Endodermal cell (in vitro differentiated cells): Measurements from ENCODE around the gene TSEN54. TPM values are rescaled to one million over a fixed set of nuclear protein-coding genes. Genes with fewer than 3 reads are reported as not detected.

Source experiments
- DNase-seq: peaks from one replicate; pipeline ENCODE4 v3.0.0-alpha.2; 2017
- H3K27ac ChIP-seq: 2 replicates; pipeline ENCODE4 v1.5.1; 2013; ENCODE audit warnings: mild to moderate bottlenecking, low read depth, low read length, moderate library complexity
- H3K27me3 ChIP-seq: 2 replicates; pipeline ENCODE4 v1.6.1; 2013; ENCODE audit warnings: mild to moderate bottlenecking, low read length, moderate library complexity; ENCODE audit not compliant: insufficient read depth, control insufficient read depth, poor library complexity, severe bottlenecking
- H3K36me3 ChIP-seq: 2 replicates; pipeline ENCODE4 v1.7.0; 2013; ENCODE audit warnings: mild to moderate bottlenecking, low read length, moderate library complexity; ENCODE audit not compliant: control insufficient read depth, insufficient read depth
- H3K4me1 ChIP-seq: one replicate; pipeline ENCODE4 v1.7.0; 2013; ENCODE audit warnings: low read length; ENCODE audit not compliant: control insufficient read depth, insufficient read depth
- H3K4me3 ChIP-seq: 2 replicates; pipeline ENCODE4 v1.5.1; 2013; ENCODE audit warnings: mild to moderate bottlenecking, low read length, moderate library complexity
- H3K9ac ChIP-seq: 2 replicates; pipeline ENCODE4 v1.6.1; 2013; ENCODE audit warnings: mild to moderate bottlenecking, low read length, moderate library complexity; ENCODE audit not compliant: poor library complexity, severe bottlenecking; ENCODE audit errors: extremely low read depth
- H3K9me3 ChIP-seq: 2 replicates; pipeline ENCODE4 v1.6.1; 2013; ENCODE audit warnings: mild to moderate bottlenecking, low read length, moderate library complexity; ENCODE audit not compliant: control insufficient read depth
- H3K27ac Mint-ChIP-seq: 2 replicates; pipeline ENCODE4 v1.8.0; 2020; ENCODE audit warnings: mixed read lengths
- H3K27me3 Mint-ChIP-seq: 2 replicates; pipeline ENCODE4 v1.8.0; 2021; ENCODE audit warnings: mild to moderate bottlenecking, mixed read lengths; ENCODE audit not compliant: insufficient read depth
- H3K36me3 Mint-ChIP-seq: 2 replicates; pipeline ENCODE4 v1.8.0; 2020; ENCODE audit warnings: low read depth, mixed read lengths
- H3K4me1 Mint-ChIP-seq: 2 replicates; pipeline ENCODE4 v1.8.0; 2020; ENCODE audit warnings: mixed read lengths
- H3K4me3 Mint-ChIP-seq: 2 replicates; pipeline ENCODE4 v1.8.0; 2020; ENCODE audit warnings: mild to moderate bottlenecking, moderate library complexity, mixed read lengths
- H3K9me3 Mint-ChIP-seq: 2 replicates; pipeline ENCODE4 v1.8.0; 2020; ENCODE audit warnings: mild to moderate bottlenecking, mixed read lengths
- WGBS, 2 experiments: methylation state at CpG; one replicate each; pipeline versions ENCODE4 v1.1.5 to v1.1.7; 2013; ENCODE audit warnings: missing lambda C conversion rate in 2 of 2, mixed read lengths in 1 of 2; ENCODE audit not compliant: insufficient coverage in 1 of 2, insufficient read length in 1 of 2; 5-methylcytosine and 5-hydroxymethylcytosine counted together
- total RNA-seq, 2 donors: library from RNA; stranded (reverse); fragmentation: NEBNext Ultra II Directional in 1 of 2; extraction: Animal tissue kit (Norgen Biotek cat#: 25700) in 1 of 2; gene quantifications; 2 replicates in 1 of 2; 3 replicates in 1 of 2; pipeline ENCODE4 v1.2.1, GENCODE V29; 2021
- TF ChIP-seq, protein P1 (sequence below): fragments of 200-600 bp; sonication (generic); conservative IDR thresholded peaks from 2 replicates; pipeline ENCODE4 v1.5.0; 2021; ENCODE audit warnings: antibody characterized with exemption, mild to moderate bottlenecking

TSEN54 gene
- total RNA-seq, 2 donors from 2014 or later: 37.7 to 39.1 TPM

DNA sequence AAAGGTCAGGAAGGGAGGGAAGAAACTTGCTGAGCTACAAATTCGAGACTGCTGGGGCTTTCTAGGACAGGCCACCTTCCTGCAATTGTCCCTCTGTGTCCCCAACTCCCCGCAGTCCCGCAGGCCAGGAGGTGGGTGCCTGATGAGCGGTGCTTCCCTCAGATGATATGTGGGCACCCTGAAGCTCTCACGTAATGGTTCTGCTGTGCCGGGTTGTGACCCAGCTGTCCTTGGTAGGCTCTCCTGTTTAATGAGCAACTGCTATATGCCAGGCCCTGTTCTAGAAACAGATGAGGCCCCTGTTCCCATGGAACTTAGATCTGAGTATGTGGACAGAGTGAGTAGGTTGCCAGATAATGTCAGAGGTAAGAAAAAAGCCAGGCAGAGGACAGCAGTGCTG lies 49.3 kb downstream of the TSEN54 start:
- no peaks in the 10 kb centered on the region for H3K4me1 Mint-ChIP-seq
- Histone ChIP-seq H3K27me3 (no peaks in the 10 kb centered on the region), H3K27ac (no peak overlapping the region), H3K9ac (no peak overlapping the region), H3K9me3 (no peaks in the 10 kb centered on the region), H3K4me3 (no peak overlapping the region), H3K36me3 (peaks cover 7% of the 10 kb centered on the region), H3K4me1 (no peaks in the 10 kb centered on the region)
- TF ChIP-seq, protein P1, sequence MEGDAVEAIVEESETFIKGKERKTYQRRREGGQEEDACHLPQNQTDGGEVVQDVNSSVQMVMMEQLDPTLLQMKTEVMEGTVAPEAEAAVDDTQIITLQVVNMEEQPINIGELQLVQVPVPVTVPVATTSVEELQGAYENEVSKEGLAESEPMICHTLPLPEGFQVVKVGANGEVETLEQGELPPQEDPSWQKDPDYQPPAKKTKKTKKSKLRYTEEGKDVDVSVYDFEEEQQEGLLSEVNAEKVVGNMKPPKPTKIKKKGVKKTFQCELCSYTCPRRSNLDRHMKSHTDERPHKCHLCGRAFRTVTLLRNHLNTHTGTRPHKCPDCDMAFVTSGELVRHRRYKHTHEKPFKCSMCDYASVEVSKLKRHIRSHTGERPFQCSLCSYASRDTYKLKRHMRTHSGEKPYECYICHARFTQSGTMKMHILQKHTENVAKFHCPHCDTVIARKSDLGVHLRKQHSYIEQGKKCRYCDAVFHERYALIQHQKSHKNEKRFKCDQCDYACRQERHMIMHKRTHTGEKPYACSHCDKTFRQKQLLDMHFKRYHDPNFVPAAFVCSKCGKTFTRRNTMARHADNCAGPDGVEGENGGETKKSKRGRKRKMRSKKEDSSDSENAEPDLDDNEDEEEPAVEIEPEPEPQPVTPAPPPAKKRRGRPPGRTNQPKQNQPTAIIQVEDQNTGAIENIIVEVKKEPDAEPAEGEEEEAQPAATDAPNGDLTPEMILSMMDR: no peak
- peaks cover 39% of the 10 kb centered on the region for H3K36me3 Mint-ChIP-seq
- 93 to 95% methylated on average over 5 to 6 of the region's 6 CpGs for WGBS, 2 experiments
- no peak for DNase-seq
- H3K4me3 Mint-ChIP-seq: no peak overlapping the region
- no peak overlapping the region for H3K27ac Mint-ChIP-seq
- H3K9me3 Mint-ChIP-seq: no peaks in the 10 kb centered on the region
- H3K27me3 Mint-ChIP-seq: no peaks in the 10 kb centered on the region

DNA sequence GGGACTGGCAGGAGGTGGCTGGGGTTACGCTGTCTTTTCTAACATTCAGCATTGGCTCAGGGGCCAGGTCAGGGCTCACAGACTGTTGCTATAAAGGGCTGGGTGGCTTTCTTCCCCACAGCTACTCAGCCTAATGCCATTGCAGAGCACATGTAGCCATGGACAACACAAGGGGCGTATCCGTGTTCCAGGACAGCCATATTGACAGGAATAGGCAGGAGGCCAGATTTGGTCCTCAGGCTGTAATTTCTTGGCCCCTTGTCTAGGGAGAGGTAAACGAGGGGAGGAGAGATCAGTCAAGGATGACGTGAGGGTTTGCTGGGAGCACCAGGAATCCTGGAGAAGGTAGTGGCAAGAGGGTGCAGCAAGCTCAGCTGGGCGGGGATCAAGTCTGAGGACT lies 50.1 kb downstream of the TSEN54 start:
- Histone ChIP-seq H3K4me1 (no peaks in the 10 kb centered on the region), H3K27ac (no peak overlapping the region), H3K4me3 (no peak overlapping the region), H3K36me3 (peaks cover 7% of the 10 kb centered on the region), H3K9ac (no peak overlapping the region), H3K27me3 (no peaks in the 10 kb centered on the region), H3K9me3 (no peaks in the 10 kb centered on the region)
- H3K4me3 Mint-ChIP-seq: no peak overlapping the region
- no peak overlapping the region for H3K27ac Mint-ChIP-seq
- TF ChIP-seq, protein P1: no peak
- WGBS, 2 experiments: 83 to 92% methylated on average over 2 to 6 of the region's 6 CpGs
- no peaks in the 10 kb centered on the region for H3K4me1 Mint-ChIP-seq
- H3K36me3 Mint-ChIP-seq: peaks cover 39% of the 10 kb centered on the region
- no peaks in the 10 kb centered on the region for H3K27me3 Mint-ChIP-seq
- no peak for DNase-seq
- H3K9me3 Mint-ChIP-seq: no peaks in the 10 kb centered on the region

DNA sequence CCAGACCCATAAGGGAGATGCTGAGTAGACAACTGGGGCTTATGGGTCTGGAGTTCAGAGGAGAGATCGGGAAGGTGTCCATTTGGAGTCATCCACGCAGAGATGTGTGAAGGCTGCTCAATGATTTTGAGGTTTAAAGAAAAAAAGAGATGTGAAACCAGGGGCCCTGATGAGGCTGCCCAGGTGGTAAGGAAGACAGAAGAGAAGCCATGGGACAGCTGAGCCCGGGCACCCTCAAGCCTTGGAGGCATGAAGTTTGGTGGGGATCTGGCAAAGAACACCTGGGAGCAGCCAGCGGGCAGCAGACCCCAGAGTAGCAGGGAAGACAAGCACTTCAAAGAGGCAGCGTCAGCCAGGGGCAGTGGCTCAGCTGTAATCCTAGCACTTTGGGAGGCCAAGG lies 50.5 kb downstream of the TSEN54 start:
- Histone ChIP-seq H3K9me3 (no peaks in the 10 kb centered on the region), H3K4me1 (no peaks in the 10 kb centered on the region), H3K4me3 (no peak overlapping the region), H3K27me3 (no peaks in the 10 kb centered on the region), H3K27ac (no peak overlapping the region), H3K9ac (no peak overlapping the region), H3K36me3 (peaks cover 7% of the 10 kb centered on the region)
- 87 to 94% methylated on average over 5 of the region's 5 CpGs for WGBS, 2 experiments
- no peaks in the 10 kb centered on the region for H3K9me3 Mint-ChIP-seq
- TF ChIP-seq, protein P1: no peak
- H3K4me1 Mint-ChIP-seq: no peaks in the 10 kb centered on the region
- DNase-seq: no peak
- H3K4me3 Mint-ChIP-seq: no peak overlapping the region
- H3K27me3 Mint-ChIP-seq: no peaks in the 10 kb centered on the region
- H3K27ac Mint-ChIP-seq: no peak overlapping the region
- peaks cover 40% of the 10 kb centered on the region for H3K36me3 Mint-ChIP-seq
